ENCODE data around the gene KRTAP5-7. TPM values are rescaled to one million over a fixed set of nuclear protein-coding genes. Genes with fewer than 3 reads are reported as not detected.
"Not testable (repeated sequence)": the region's sequence is repeated elsewhere in the genome, so short reads cannot be mapped to it uniquely, and the experiment has no call there.

Gene KRTAP5-7
- total RNA-seq, 2 experiments from 2014 or later: not detected

DNA sequence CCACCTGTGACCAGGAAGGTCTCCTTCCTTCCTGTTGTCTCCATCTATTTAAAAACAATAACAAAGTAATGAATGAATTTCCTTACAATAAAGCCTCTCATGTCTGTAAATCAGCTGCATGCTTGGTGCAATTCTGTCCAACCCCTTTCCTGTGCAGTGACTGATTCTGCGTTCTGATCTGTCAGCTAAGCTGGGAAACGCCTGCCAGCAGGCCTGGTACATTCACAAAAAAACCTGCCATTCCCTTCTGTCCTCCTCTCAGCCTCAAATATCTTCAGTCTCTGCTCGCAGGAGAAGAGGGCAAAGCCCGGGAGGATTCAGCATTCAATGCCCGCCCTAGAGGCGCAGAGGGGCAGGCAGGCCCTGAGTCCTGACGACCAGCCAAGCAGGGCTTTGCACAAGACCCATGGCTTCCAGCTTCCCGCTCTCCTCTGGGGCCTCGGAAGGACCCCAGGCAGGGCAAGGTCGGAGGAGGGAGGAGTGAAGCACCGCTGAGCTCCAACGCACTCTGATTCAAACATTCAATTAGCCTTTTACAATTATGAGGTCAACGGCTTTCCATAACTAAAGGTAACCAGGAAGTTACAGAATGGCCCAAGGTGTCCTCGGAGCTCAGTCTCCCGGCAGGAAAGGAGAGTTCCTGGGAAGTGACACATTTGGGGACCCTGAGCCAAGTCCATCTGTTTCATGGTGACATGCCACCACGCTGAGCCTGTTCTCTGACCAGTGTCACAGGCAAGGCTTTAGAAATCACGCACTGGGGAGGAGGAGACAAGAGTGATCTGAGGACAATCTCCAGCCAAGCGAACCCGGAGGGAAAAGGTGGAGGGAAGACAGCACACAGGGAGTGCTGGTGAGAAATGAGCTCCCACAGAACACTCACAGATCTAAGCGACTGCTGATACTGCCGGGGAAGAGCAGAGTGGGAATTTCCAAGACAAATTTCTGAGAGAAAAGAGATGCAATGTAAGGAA lies 39.8 kb downstream of the KRTAP5-7 start:
- DNase-seq; H3K27ac Mint-ChIP-seq; H3K4me1 Mint-ChIP-seq; ATAC-seq (ENCODE audit: low read depth); H3K9me3 Mint-ChIP-seq; H3K36me3 Mint-ChIP-seq; POLR2A ChIA-PET; H3K4me3 Mint-ChIP-seq: not testable (repeated sequence)
- peaks cover 20% of the 10 kb centered on the region for H3K27me3 Mint-ChIP-seq

DNA sequence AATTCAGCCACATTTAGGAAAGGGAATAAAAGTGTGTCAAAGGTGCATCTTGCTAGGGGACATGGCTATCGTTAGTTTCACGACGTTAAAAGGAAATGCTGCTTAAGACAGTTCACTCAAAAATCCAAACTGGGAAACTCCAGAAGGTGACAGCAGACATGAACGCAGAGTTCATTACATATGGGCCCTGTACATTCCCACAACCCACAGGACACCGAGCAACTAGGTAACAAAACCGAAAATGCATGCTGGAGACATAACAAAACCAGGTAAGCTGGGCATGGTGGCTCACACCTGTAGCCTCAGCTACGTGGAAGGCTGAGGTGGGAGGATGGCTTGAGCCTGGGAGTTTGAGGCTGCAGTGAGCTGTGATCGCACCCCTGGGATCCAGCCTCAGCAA lies 40.6 kb downstream of the KRTAP5-7 start:
- H3K4me3 Mint-ChIP-seq; H3K27ac Mint-ChIP-seq; H3K4me1 Mint-ChIP-seq; H3K9me3 Mint-ChIP-seq; H3K36me3 Mint-ChIP-seq; ATAC-seq (ENCODE audit: low read depth); POLR2A ChIA-PET; DNase-seq: not testable (repeated sequence)
- peaks cover 16% of the 10 kb centered on the region for H3K27me3 Mint-ChIP-seq

DNA sequence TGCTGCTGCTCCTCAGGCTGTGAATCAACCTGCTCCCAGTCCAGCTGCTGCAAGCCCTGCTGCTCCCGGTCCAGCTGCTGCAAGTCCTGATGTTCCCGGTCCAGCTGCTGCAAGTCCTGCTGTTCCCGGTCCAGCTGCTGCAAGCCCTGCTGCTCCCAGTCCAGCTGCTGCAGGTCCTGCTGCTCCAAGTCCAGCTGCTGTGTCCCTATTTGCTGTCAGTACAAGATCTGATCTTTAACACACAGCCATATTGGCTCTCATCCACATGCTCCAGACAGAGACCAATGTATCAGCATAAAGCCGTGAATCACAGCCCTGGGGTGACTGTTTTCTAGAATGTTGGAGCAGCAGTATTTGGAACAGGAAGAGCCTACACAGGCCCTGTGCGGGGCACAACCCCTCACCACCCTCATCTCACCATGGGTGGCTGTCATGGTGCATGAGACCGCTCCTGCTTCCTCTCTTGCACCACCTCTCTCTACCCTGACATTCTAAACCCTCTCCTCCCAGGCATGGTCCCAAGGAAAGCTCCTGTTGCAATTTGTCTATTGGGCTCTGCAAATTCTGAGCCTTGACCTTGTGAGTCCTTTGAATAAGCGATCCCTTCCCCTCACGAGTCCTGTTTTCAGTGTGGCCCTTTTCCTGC lies 41.8 kb downstream of the KRTAP5-7 start:
- ATAC-seq (ENCODE audit: low read depth) (no peak), DNase-seq (no peak)
- Mint-ChIP-seq H3K27ac (no peak overlapping the region), H3K4me1 (no peaks in the 10 kb centered on the region), H3K4me3 (no peak overlapping the region), H3K9me3 (no peaks in the 10 kb centered on the region), H3K36me3 (no peaks in the 10 kb centered on the region), H3K27me3 (peaks cover 8% of the 10 kb centered on the region)
- POLR2A ChIA-PET: no interaction called here

- H3K4me1 Mint-ChIP-seq; H3K27ac Mint-ChIP-seq; H3K27me3 Mint-ChIP-seq; H3K36me3 Mint-ChIP-seq; H3K4me3 Mint-ChIP-seq; ATAC-seq (ENCODE audit: low read depth); H3K9me3 Mint-ChIP-seq; DNase-seq; POLR2A ChIA-PET: not testable (repeated sequence)
Measured at GRCh38 chr11:71571101-71571850, 44.2 kb downstream of the KRTAP5-7 start.

DNA sequence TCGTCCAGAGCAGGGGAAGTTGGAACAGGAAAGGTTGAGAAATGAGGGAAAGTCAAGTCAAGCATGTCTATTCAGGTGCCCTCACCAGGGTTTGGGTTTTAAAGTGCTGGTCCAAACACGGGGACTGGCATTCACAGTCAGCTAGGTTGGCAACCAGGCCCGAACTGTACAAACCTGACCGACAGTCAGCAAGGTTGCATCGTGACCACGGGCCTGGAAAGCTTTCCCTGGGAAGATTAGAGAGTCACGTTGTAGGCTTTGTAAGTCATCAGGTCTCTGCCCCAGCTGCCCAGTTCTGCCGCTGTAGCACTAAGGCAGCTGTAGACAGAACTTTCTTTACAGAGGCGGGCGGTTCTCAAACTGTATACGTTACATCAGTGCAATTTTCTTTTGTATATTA lies 45.7 kb downstream of the KRTAP5-7 start:
- ATAC-seq (ENCODE audit: low read depth): no peak
- no peak overlapping the region for H3K27ac Mint-ChIP-seq
- H3K4me3 Mint-ChIP-seq: no peak overlapping the region
- no peaks in the 10 kb centered on the region for H3K4me1 Mint-ChIP-seq
- POLR2A ChIA-PET: no interaction called here
- peaks cover 2% of the 10 kb centered on the region for H3K27me3 Mint-ChIP-seq
- no peak for DNase-seq
- no peaks in the 10 kb centered on the region for H3K9me3 Mint-ChIP-seq
- no peaks in the 10 kb centered on the region for H3K36me3 Mint-ChIP-seq

GRCh38 chr11:71574418-71574817 lies 47.4 kb downstream of the KRTAP5-7 start:
- ATAC-seq (ENCODE audit: low read depth) (no peak), DNase-seq (no peak)
- no peak overlapping the region for H3K4me3 Mint-ChIP-seq
- no peaks in the 10 kb centered on the region for H3K4me1 Mint-ChIP-seq
- H3K27me3 Mint-ChIP-seq: peaks cover 2% of the 10 kb centered on the region
- H3K36me3 Mint-ChIP-seq: no peaks in the 10 kb centered on the region
- POLR2A ChIA-PET: no interaction called here
- no peaks in the 10 kb centered on the region for H3K9me3 Mint-ChIP-seq
- H3K27ac Mint-ChIP-seq: no peak overlapping the region

GRCh38 chr11:71575723-71576424 lies 48.8 kb downstream of the KRTAP5-7 start:
- Mint-ChIP-seq H3K36me3 (no peaks in the 10 kb centered on the region), H3K9me3 (no peaks in the 10 kb centered on the region), H3K4me3 (no peak overlapping the region), H3K27ac (no peak overlapping the region), H3K27me3 (peaks cover 4% of the 10 kb centered on the region), H3K4me1 (peaks cover 3% of the 10 kb centered on the region)
- ATAC-seq (ENCODE audit: low read depth): no peak
- DNase-seq: no peak
- POLR2A ChIA-PET: no interaction called here

DNA sequence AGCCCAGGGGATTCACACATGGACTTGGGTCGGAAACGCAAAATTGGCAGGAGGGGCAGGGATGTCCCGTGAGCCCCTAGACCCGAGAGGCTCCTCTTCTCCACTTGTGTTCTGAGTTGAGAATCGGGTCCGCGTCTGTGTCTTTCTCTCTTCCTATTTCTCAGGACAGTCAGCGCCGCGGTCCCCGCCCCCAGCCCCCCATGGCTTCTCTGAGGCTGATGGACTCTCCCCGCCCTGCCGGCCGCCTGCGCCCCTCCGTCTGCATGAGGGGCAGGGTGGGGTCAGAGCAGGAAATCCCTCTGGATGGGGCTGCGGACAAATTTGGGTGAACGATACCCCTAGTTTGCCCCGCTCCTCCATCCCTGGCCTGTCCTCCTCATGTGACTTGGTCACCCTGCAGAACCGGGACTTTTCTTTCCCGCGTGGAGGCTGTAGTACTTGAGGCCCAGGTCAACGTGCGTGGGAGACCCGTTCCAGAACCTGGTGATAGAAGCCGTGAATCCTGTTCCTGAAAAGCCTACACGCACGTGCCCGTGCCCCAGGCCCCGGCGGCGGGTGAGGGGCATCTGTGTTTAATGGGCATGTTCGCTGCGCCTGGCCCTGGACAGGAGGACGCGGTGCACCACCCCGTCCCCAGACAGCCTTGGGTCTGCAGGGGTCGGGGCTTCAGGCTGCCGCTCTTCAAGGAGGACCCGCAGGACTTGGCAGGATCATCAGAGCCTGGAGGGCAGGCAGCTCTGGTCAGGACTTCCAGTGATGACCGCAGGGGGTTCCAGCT lies 49.8 kb downstream of the KRTAP5-7 start:
- H3K9me3 Mint-ChIP-seq; H3K27ac Mint-ChIP-seq; H3K27me3 Mint-ChIP-seq; H3K36me3 Mint-ChIP-seq; H3K4me1 Mint-ChIP-seq; POLR2A ChIA-PET; DNase-seq; H3K4me3 Mint-ChIP-seq; ATAC-seq (ENCODE audit: low read depth): not testable (repeated sequence)

GRCh38 chr11:71577469-71578004 lies 50.5 kb downstream of the KRTAP5-7 start:
- no peak for ATAC-seq (ENCODE audit: low read depth)
- H3K4me1 Mint-ChIP-seq: peaks cover 3% of the 10 kb centered on the region
- POLR2A ChIA-PET: no interaction called here
- peaks cover 9% of the 10 kb centered on the region for H3K27me3 Mint-ChIP-seq
- H3K9me3 Mint-ChIP-seq: no peaks in the 10 kb centered on the region
- DNase-seq: no peak
- no peaks in the 10 kb centered on the region for H3K36me3 Mint-ChIP-seq
- no peak overlapping the region for H3K4me3 Mint-ChIP-seq
- H3K27ac Mint-ChIP-seq: no peak overlapping the region

Other genes starting within 250 kb of the KRTAP5-7 start
- gene DHCR7, start 78.9 kb upstream of the KRTAP5-7 start, total RNA-seq: 10 to 100 TPM; 47.0 to 48.8 TPM
- gene NADSYN1, start 74.1 kb upstream of the KRTAP5-7 start, total RNA-seq: 100 to 1,000 TPM; 172 to 186 TPM
- not detected for gene KRTAP5-8, start 10.8 kb downstream of the KRTAP5-7 start, total RNA-seq
- not detected for gene KRTAP5-9, start 21.2 kb downstream of the KRTAP5-7 start, total RNA-seq
- gene KRTAP5-10, start 38.3 kb downstream of the KRTAP5-7 start, total RNA-seq: not detected
- gene KRTAP5-11, start 55.6 kb downstream of the KRTAP5-7 start, total RNA-seq: not detected